Astrocyte of the cerebellum (primary cell): Measurements from ENCODE around the gene PACRG.

Source experiments
- DNase-seq: peaks from one replicate; pipeline ENCODE4 v3.0.0-alpha.2; 2011; ENCODE audit warnings: low read depth
- H3K4me3 ChIP-seq: 2 replicates; pipeline ENCODE4 v1.5.1; 2011; ENCODE audit warnings: mild to moderate bottlenecking, low read depth, low read length, moderate library complexity
- CTCF ChIP-seq: IDR thresholded peaks from 2 replicates; pipeline ENCODE4 v1.5.1; 2012; ENCODE audit warnings: low read length, low read depth, moderate library complexity, mild to moderate bottlenecking; ENCODE audit errors: missing control alignments
- in situ Hi-C: cut with HindIII; loops from 2 replicates; pipeline ENCODE4 v1.10.0; 2017; ENCODE audit warnings: low sequenced_read_pairs

Gene PACRG

GRCh38 chr6:163294734-163295133 lies 567.0 kb downstream of the PACRG start:
- no peak overlapping the region for H3K4me3 ChIP-seq
- in situ Hi-C loops = no loop called here
- no peak for DNase-seq
- no peak for TF ChIP-seq CTCF

- no peak for TF ChIP-seq CTCF
- in situ Hi-C loops = no loop called here
- no peak overlapping the region for H3K4me3 ChIP-seq
- DNase-seq = no peak
Measured at GRCh38 chr6:163296835-163297519, 569.2 kb downstream of the PACRG start.

- no peak for DNase-seq
- in situ Hi-C loops = no loop called here
- no peak overlapping the region for H3K4me3 ChIP-seq
- TF ChIP-seq CTCF = no peak
Measured at GRCh38 chr6:163298079-163298830, 570.5 kb downstream of the PACRG start.

- no peak for DNase-seq
- H3K4me3 ChIP-seq = no peak overlapping the region
- no peak for TF ChIP-seq CTCF
- in situ Hi-C loops = no loop called here
Measured at GRCh38 chr6:163300838-163301237, 573.1 kb downstream of the PACRG start.

- DNase-seq = no peak
- in situ Hi-C loops = no loop called here
- H3K4me3 ChIP-seq = no peak overlapping the region
- TF ChIP-seq CTCF = no peak
Measured at GRCh38 chr6:163301726-163302635, 574.2 kb downstream of the PACRG start.

GRCh38 chr6:163302747-163303146 lies 575.0 kb downstream of the PACRG start:
- no peak for TF ChIP-seq CTCF
- in situ Hi-C loops = no loop called here
- no peak overlapping the region for H3K4me3 ChIP-seq
- no peak for DNase-seq
